ENCODE data around the gene NR3C2. TPM values are rescaled to one million over a fixed set of nuclear protein-coding genes. Genes with fewer than 3 reads are reported as not detected.

NR3C2 gene
- total RNA-seq, 4 donors from 2014 or later, result 13.1 to 24.1 (median 14.6) TPM

- Histone ChIP-seq H3K9me3 (no peaks in the 10 kb centered on the region), H3K36me3 (peaks cover 0 to 4% (median 0%) of the 10 kb centered on the region in 3 donors), H3K4me3 (no peak overlapping the region), H3K4me1 (peaks cover 0 to 4% (median 0%) of the 10 kb centered on the region in 4 donors), H3K27me3 (no peaks in the 10 kb centered on the region), H3K27ac (no peak overlapping the region)
- 97 to 98% methylated on average over 4 of the region's 4 CpGs for WGBS, 2 donors
- DNase-seq (ENCODE audit: low spot score in 2 of 2), result no peak
- no peak for TF ChIP-seq POLR2A (IDR thresholded peaks at IDR 0.05)
- TF ChIP-seq, protein P1, sequence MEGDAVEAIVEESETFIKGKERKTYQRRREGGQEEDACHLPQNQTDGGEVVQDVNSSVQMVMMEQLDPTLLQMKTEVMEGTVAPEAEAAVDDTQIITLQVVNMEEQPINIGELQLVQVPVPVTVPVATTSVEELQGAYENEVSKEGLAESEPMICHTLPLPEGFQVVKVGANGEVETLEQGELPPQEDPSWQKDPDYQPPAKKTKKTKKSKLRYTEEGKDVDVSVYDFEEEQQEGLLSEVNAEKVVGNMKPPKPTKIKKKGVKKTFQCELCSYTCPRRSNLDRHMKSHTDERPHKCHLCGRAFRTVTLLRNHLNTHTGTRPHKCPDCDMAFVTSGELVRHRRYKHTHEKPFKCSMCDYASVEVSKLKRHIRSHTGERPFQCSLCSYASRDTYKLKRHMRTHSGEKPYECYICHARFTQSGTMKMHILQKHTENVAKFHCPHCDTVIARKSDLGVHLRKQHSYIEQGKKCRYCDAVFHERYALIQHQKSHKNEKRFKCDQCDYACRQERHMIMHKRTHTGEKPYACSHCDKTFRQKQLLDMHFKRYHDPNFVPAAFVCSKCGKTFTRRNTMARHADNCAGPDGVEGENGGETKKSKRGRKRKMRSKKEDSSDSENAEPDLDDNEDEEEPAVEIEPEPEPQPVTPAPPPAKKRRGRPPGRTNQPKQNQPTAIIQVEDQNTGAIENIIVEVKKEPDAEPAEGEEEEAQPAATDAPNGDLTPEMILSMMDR (IDR thresholded peaks at IDR 0.05), result no peak
- no peak for TF ChIP-seq EP300 (IDR thresholded peaks at IDR 0.05)
Measured at GRCh38 chr4:148152868-148153625, 289.2 kb downstream of the NR3C2 start.

DNA sequence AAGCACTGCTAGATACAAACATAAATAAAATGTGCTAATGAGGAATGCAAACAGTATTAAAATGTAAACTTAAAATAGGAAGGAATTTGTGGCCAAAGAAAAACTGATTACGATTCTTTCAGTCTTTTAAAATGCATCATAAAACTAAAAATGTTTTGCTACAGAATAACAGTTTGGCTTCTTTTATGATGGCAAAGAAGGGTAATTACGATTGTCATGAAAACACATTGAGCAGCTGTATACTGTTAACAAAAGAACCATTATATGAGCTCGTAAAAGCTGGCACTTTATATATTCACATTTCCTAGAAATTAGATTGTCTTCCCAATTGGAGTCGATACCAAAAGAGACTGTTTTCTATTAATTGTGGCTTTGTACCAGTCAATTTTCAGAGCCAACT lies 290.4 kb downstream of the NR3C2 start:
- no peak for DNase-seq (ENCODE audit: low spot score in 2 of 2)
- 42 to 46% methylated on average over 4 of the region's 4 CpGs for WGBS, 2 donors
- Histone ChIP-seq H3K4me1 (peaks cover 0 to 4% (median 0%) of the 10 kb centered on the region in 4 donors), H3K27ac (no peak overlapping the region), H3K9me3 (no peaks in the 10 kb centered on the region), H3K36me3 (peaks cover 0 to 4% (median 0%) of the 10 kb centered on the region in 3 donors), H3K27me3 (no peaks in the 10 kb centered on the region), H3K4me3 (no peak overlapping the region)
- TF ChIP-seq, protein P1 (IDR thresholded peaks at IDR 0.05), result no peak
- TF ChIP-seq EP300 (IDR thresholded peaks at IDR 0.05) (no peak), POLR2A (IDR thresholded peaks at IDR 0.05) (no peak)

DNA sequence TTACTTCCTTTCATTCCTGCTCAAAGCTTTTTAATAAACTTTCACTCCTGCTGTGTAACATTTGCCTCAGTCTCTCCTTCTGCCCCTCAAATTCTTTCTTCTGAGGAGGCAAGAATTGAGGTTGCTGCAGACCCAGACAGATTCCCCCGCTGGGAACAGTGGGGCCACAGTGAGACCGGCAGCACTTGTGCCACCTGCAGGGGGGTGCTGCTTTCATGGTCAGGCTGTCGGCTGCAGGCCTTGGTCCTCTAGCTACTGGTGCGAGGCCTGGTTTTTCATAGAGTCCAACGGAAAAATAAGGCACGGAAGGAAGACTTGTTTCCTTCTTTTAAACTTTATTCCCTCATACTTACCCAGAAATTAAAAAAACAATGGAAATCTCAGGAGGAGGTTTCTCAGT lies 296.7 kb downstream of the NR3C2 start:
- Histone ChIP-seq H3K4me3 (no peak overlapping the region), H3K36me3 (peaks cover 0 to 36% (median 0%) of the 10 kb centered on the region in 3 donors), H3K27me3 (no peaks in the 10 kb centered on the region), H3K9me3 (no peaks in the 10 kb centered on the region), H3K27ac (no peak overlapping the region), H3K4me1 (no peaks in the 10 kb centered on the region)
- DNase-seq (ENCODE audit: low spot score in 2 of 2), result no peak
- 88 to 91% methylated on average over 6 of the region's 6 CpGs for WGBS, 2 donors
- TF ChIP-seq, protein P1 (IDR thresholded peaks at IDR 0.05), result no peak

DNA sequence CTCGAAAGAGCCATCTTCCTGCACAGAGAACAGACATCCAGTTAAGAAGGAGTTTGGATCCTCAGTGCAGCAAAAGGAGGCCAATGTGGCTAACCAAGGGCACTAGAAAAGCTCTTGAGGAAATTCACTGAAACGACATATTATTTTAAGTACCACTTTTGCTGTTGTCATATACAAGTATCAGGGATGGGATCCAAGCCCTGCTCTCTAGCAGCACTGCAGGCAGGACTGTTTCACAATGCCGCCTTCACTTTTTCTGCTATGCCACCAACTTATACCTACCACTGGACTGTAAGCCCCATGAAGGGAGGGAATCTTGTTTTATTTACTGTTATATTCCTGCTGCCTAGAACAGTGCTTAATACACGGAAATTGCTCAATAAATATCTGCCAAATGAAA lies 299.0 kb downstream of the NR3C2 start:
- TF ChIP-seq, protein P1 (IDR thresholded peaks at IDR 0.05), result no peak
- TF ChIP-seq EP300 (IDR thresholded peaks at IDR 0.05), result no peak
- TF ChIP-seq POLR2A (IDR thresholded peaks at IDR 0.05), result no peak
- WGBS, 2 donors, result 87 to 90% methylated on average over 4 of the region's 4 CpGs

GRCh38 chr4:148141501-148141900 lies 300.7 kb downstream of the NR3C2 start:
- Histone ChIP-seq H3K9me3 (no peaks in the 10 kb centered on the region), H3K36me3 (peaks cover 0 to 38% (median 0%) of the 10 kb centered on the region in 3 donors), H3K4me3 (no peak overlapping the region), H3K27me3 (no peaks in the 10 kb centered on the region), H3K4me1 (no peaks in the 10 kb centered on the region), H3K27ac (no peak overlapping the region)
- TF ChIP-seq POLR2A (IDR thresholded peaks at IDR 0.05) (no peak), EP300 (IDR thresholded peaks at IDR 0.05) (no peak)
- TF ChIP-seq, protein P1 (IDR thresholded peaks at IDR 0.05), result no peak
- 69 to 70% methylated on average over 3 of the region's 3 CpGs for WGBS, 2 donors
- DNase-seq (ENCODE audit: low spot score in 2 of 2), result no peak

More for the DNA sequence above, 299.0 kb downstream of the NR3C2 start:
- H3K36me3 ChIP-seq, result peaks cover 0 to 41% (median 0%) of the 10 kb centered on the region in 3 donors
- H3K27ac ChIP-seq, result no peak overlapping the region
- no peaks in the 10 kb centered on the region for H3K9me3 ChIP-seq
- no peaks in the 10 kb centered on the region for H3K27me3 ChIP-seq
- no peak overlapping the region for H3K4me3 ChIP-seq
- H3K4me1 ChIP-seq, result no peaks in the 10 kb centered on the region
- no peak for DNase-seq (ENCODE audit: low spot score in 2 of 2)

Data from tibial nerve (tissue), 4 donors.